GM12873 (cell line): ENCODE results near the gene NOS1.

ENCODE experiments used
- CTCF ChIP-seq: IDR thresholded peaks from 2 replicates; pipeline ENCODE4 v1.5.1; 2012; ENCODE audit warnings: low read depth, mild to moderate bottlenecking, moderate library complexity, low read length, control low read depth; ENCODE audit not compliant: insufficient read depth; ENCODE audit errors: missing control alignments

NOS1 gene

GRCh38 chr12:117189725-117190209 is 171.7 kb downstream of the NOS1 start:
- no peak for TF ChIP-seq CTCF

GRCh38 chr12:117188961-117189724 is 172.3 kb downstream of the NOS1 start:
- TF ChIP-seq CTCF = no peak

- no peak for TF ChIP-seq CTCF
Measured at GRCh38 chr12:117188121-117188665, 173.2 kb downstream of the NOS1 start.

- no peak for TF ChIP-seq CTCF
Measured at GRCh38 chr12:117187421-117187820, 174.0 kb downstream of the NOS1 start.

- no peak for TF ChIP-seq CTCF
Measured at GRCh38 chr12:117182866-117183265, 178.6 kb downstream of the NOS1 start.

- no peak for TF ChIP-seq CTCF
Measured at GRCh38 chr12:117180758-117181467, 180.5 kb downstream of the NOS1 start.

GRCh38 chr12:117178745-117179144 is 182.7 kb downstream of the NOS1 start:
- TF ChIP-seq CTCF = no peak
